Activated T-cell treated with anti-CD3 and anti-CD28 coated beads, Interleukin-2, amount 50 U/mL, for 48 hours (primary cell): ENCODE results near the gene COPZ1.
"Not testable (repeated sequence)": the region's sequence is repeated elsewhere in the genome, so short reads cannot be mapped to it uniquely, and the experiment has no call there.

Experiments used
- DNase-seq, 2 experiments: peaks; one replicate each; pipeline ENCODE4 v3.0.0-alpha.2; 2020

The COPZ1 gene

DNA sequence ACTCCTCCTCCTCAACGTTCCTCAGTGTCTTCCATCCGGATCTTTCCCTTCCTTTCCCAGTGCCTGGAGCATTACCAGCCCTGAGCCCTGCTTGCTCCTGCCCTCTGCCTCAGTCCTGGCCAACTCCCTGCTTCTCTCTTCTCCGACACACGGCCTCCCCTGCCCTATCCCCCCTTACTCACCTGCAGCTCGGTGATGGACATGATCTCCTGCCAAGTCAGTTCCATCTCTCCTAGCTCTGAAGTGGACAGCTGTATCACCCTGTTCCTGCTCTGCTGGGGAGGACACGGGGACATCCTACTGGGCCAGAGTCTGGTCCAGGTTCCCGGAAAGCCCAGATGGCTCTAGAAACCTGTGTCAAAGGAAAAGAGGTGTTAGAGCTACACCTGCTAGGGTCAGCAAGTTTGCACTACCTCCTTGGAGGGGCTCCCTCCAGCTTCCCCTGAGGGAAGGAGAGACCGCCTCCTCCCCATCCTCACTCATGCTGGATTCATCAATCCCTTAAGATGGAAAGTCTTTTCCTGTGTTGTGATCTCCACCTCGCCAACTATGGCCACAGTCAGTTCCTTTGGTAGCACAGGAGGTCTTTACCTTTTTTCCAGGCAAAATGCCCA lies 29.9 kb upstream of the COPZ1 start:
- no peak for DNase-seq

DNA sequence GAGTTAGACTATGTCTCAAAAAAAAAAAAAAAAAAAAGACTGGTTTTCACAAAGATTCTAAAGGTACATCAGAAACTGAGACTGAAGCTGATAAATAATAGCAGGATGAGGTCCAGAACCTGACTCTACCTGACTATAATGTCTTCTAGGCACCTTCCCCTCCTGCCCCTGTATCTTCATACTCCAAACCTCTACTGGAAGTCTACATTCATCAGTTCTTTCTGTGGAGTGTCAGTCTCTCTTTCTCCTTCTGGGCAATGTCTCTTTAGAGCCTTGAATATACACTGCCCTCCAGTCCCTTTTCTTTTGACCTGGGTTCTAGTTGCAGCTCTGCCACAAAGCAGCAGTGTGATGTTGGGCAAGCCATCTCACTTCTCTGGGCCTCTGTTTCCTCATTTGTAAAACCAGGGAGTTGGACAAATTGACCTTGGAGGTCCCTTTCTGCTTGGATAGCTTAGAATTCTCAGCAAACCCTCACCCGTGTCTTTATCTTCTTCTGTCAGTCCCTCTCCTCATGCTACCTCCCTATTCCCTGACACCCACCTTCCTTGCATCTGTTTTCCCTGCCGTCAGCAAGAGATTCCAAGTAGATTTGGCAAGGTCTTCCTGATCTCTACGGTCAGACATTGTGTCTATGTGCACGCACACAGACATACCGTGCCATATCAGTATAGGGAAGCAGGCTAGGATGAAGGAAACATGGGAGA lies 28.4 kb upstream of the COPZ1 start:
- DNase-seq, result no peak

DNA sequence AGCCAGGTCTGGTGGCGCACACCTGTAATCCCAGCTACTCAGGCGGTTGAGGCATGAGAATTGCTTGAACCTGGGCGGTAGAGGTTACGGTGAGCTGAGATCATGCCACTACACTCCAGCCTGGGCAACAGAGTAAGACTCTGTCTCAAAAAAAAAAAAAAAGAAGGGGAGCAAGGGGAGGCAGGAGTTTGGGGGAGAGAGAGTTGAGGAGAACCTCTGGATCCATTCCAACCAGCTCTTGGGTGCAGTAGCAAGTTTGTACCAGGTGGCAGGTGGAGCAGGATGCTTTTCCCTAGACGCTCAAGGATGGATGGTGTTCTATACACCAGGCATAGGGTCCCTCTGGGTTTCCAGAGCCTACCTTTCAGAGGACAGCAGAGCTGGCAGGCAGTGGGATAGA lies 26.0 kb upstream of the COPZ1 start:
- no peak for DNase-seq

DNA sequence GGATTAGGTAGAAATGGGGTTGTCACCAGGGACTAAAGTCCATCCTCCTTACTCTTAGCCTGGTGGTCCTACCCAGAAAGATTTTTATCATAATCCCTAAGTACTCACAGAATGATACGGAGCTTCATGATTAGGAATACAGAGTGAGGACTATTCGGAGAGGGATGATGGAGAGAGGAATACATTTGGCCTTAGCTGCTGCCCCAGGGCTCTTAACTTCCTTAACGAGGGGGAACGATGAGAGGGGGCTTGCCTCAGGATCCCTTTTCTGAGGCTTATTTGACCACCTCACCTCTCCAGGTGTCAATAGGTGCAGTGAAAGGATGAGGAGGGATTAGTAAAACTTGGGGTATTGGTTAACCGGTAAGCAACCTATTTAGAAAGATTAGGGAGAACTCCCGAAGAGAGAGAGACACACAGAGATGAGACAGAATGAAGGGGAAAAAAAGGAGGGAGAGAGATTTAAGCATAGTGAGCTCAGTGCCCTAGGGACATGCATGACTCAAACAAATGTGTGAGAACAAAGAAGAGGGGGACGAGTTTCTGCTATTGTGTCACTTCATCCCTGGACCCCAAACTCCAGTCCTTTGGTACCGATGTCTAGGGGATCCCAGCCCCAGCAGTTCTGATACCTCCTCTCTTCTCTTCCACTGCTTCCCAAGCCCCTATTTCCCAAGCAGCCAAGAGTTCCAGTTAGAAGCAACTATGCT lies 25.3 kb upstream of the COPZ1 start:
- no peak for DNase-seq

DNA sequence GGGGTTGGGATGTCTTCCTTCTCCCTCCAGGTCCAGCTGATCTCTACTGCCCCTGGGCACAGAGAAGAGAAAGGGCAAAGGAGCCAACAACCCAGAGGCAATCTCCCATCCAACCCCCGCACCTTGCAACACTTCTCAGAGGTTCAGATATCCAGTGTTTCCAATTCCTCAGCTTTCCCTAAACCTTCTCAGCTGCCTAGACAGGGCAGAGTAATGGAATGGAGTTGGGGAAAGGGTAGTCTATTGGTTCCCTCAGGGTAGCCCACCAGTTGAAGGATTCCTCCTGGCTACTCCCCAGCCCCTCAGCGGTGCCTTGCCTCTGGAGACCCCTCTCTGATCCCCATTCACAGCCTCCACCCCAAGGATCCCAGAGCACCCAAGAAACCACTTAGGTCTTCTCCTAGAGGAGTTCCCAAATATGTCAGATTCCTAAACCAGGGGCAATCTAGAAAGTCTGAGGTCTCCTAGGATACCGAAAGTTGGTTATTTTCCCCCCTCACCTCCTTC lies 24.7 kb upstream of the COPZ1 start:
- no peak for DNase-seq

DNA sequence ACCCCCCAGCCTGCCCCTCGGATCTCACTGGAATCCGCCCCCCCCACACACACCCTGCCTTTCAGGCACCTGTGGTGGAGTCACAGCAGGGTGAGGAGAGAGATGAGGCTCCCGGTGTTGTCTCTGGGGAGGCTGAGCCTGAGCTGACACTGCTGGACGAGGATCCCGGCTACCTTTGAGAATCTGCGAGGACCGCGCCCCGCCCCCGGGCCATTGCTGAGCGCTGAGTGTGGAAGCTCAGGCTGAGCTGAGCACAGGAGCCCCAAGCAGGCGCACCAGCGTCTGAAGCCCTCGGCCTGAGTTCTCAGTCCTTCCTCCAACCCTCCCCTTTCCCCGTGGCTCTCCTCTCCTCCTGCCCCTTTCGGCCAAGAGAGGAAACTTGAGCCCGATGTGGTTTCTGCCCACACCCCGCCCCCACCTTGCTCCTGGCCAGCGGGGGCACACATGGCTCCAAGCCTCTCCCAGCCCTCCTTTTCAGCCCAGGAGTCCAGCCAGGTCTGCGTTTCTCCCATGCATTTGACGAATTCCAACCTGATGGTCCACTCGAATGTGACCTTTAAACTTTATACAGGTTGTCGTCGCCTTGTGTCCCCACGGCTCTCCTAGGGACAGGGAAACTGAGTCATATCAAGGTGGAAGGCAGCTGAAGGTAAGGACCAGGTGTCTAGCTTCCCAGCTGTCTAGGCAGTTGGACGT lies 24.1 kb upstream of the COPZ1 start, which contains the start of gene NFE2:
Gene NFE2, minus strand, starts transcription at position 284 of the 696 bp plus-strand sequence. CDS start 5,767 bp downstream, outside the sequence.
- peak; percentile 46 to 52 for DNase-seq

DNA sequence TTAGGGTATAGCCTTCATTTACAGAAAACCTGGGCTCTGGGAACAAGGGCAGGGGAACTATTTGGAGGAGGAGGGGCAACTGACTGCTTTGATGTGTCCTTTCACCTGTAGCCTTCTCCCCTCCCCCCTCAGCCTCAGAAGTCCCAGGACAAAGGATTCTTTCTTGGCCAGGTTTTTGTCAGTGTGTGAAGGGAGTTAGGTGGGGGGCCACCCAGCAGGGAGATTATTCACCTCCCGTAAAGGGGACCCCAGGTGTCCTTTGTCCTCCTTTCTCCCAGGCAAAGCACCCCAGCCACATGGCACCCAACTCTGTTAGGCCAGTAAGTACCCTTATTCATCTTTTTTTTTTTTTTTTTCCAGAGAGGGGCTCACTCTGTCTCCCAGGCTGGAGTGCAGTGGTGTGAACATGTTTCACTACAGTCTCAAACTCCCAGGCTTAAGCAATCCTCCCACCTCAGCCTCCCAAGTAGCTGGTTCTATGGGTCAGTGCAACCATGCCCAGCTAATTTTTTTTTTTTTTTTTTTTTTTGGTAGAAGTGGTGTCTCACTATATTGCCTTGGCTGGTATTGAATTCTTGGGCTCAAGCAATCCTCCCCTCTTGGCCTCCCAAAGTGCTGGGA lies 23.4 kb upstream of the COPZ1 start:
- no peak for DNase-seq

DNA sequence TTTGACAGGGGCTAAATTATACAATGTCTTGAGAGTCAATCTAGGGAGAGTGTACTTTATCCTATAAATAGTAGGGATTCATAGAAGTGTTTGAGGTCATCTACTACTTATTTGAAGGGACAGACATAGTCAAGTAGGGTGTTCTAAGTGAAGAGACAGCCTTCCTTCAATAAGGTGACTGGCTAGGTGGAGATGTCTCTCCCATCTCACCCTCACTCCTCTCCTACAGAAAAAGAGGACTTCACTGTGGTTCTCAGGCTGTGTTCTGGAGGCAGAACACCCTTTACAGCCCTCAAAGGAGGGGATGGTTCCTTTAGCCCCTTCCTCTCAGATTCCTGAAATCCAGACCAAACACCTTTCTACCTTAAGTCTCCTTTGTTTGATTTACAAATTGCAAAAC lies 21.3 kb upstream of the COPZ1 start:
- no peak for DNase-seq

DNA sequence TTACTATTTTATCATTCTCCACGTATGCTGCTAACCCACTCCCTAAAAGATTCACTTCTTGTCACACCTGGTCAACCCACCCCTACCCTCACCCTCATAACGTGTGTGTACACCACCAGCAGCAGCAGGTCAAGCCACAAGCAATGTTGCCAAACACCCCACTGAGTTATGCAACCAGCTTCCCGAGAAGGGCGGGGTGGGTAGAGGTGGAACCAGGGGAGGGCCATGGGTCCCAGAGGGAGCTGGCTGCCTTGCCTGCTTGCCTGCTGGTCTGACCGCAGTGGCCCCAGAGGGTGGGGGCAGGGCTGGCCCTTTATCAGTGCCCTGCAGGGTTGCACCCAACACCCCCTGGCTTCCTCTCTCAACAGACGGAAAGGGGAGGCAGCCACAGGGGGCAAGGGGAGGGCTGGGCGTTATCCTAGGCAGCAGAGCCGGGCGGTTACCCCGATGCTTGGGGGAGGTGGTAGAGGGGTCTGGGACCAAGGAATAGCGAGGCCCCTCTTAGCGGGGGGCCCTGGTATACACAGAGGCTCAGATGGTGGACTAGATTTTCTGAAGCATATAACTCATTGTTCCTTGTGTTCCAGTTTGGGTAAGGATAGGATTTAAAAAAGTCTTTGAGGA lies 20.6 kb upstream of the COPZ1 start:
- no peak for DNase-seq

DNA sequence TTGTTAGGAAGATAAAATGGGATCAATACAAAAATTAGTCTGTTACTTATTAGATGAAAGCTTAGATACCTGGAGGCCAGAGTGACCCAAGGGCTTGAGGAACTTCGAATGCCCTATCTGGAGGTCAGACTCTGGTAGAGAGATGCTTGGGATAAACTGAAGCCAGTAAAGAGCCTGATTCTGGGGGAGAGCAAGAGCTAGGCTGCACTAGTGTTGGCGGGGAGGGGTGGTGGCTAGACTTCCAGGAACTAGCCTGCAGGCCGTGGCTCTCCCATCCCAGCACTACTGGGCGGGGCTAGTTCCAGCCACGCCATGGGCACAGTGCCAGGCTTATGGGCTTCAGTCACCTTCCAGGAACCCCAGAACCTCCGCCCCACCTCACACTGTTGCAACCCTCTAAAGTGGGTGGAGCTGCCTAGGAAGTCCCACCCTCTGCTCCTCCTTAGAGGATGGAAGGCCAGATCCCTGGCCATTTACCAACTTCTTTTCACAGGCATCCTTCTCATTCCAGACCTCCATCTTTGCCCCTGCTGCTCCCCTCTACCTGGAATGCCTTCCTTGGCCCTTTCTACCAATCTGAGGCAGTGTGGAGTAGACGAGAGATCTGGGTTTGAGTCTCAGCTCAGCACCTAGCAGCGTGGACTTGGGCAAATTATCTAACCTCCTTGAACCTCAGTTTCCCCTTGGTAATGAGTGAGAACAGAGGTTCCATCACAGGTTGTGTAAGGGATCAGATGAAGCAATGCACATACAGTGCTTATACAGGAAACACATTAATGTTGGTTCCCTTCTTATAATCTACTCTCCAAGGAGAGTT lies 17.8 kb upstream of the COPZ1 start:
- peak; percentile 40 to 55 for DNase-seq

DNA sequence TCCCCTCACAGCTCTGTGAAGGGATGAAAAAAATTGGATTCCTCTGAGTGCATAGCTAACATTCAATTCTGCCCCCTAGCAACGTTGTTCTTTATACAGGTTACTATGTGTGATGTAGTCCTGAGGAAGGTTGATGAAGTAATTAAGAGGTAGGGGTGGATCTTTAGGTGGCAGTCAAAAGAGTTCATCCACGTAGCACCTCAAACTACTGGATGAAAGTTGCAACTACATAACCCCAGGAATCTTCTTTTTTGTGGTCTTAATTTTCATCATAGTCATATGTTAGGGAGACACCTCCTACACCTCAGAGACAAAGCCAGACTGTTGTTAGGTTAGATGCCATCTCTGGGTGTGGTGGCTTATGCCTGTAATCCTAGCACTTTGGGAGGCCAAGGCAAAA lies 13.9 kb upstream of the COPZ1 start:
- DNase-seq, result no peak

DNA sequence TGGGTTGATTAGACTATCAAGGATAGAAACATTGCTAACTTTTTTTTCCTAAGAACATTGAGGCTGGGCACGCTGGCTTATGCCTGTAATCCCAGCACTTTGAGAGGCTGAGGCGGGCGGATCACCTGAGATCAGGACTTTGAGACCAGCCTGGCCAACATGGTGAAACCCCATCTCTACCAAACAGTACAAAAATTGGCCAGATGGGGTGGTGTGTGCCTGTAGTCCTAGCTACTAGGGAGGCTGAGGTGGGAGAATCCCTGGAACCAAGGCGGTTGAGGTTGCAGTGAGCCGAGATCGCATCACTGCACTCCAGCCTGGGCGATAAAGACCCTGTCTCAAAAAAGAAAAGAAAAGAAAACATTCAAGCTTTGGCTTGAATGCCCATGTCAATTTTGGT lies 12.6 kb upstream of the COPZ1 start:
- not testable (repeated sequence) for DNase-seq

DNA sequence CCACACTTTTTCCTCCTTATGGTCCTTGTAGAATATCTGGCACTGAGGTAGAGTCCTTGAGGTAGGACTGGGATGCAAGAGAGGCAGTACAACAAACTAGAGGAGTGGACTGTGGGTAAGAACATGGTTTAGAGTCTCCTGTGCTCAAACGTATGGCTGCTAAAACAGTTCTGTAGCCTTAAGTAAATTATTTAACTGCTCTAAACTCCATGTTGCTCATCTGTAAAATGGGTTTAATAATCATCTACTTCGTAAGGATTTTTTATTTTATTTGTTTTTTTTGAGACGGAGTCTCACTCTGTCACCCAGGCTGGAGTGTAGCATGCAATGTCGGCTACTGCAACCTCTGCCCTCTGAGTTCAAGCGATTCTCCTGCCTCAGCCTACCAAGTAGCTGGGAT lies 3.6 kb upstream of the COPZ1 start:
- DNase-seq, result no peak

DNA sequence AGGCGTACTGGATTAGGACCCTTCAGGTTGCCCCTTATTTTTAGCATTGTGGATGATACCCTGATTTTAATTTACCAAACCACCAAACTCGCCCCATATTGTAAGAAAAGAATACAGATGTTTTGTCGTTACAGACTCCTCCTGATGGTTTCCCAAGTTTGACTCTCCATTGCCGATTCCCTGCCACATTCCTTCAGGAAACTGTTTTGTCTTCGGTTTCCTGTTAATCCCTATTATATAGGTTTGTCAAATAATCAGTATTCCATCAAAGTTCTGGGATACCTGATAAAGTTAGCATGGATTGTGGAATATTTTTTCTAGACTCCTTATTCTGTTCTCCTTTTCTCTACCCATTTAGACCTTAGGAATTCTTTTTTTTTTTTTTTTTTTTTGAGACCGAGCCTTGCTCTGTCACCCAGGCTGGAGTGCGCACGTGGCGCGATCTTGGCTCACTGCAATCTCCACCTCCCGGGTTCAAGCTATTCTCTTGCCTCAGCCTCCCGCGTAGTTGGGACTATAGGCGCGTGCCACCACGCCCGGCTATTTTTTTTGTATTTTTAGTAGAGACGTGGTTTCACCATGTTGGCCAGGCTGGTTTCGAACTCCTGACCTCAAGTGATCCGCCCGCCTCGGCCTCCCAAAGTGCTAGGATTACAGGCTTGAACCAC lies 645 bp downstream of the COPZ1 start:
- DNase-seq, result not testable (repeated sequence)

DNA sequence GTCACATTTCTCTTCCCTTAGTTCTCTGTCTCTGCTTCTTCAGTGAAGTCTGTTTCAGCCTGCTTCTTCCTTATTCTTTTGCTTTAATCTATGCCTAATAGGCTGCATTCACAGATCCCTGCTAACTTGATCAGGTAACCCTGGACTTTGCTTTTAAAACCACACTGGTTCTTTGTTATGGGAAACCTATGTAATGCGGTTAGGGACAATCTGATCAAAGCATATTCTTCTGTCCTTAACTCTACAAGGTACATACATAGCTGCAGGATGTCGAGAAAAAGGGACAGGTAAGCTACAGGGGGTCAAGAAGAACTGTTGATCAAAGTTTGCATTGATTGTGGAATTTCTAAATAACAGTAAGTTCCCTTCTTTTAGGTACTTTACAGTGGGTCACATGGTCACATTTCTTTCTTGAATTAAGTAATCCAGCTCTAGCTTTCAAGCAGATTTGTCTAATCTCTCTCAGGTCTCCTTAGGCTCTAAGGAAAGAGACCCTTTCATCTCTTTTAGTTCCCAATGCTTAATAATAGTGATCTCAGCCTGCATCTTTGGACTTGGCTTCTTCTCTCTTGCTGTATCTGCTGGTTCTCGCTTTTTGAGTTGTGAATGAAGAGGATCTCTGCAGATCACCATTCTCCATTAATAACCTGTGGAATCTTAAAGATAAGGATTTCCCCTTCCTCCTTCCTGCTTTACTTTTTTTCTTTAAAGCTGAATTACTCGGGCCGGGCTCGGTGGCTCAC lies 3.8 kb downstream of the COPZ1 start:
- DNase-seq, result no peak

DNA sequence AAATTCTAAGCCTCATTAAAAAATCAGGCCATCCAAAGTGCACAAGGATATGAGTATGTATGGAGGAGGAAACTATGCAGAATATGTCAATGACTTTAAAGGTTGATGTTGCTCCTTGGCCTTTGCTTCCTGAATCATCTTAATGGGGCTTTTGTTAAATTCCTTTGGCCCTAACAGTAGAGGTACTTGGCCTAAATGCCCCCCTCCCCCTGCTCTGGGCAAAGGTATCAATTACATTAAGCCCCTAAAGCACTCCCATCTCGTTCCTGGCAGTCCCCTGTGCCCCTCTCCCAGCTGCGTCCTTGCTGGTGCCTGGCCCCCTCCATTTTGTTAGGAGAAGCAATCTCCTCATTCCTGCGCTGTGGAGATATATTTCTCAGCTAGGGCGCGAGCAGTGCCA lies 4.8 kb downstream of the COPZ1 start:
- DNase-seq, result no peak

DNA sequence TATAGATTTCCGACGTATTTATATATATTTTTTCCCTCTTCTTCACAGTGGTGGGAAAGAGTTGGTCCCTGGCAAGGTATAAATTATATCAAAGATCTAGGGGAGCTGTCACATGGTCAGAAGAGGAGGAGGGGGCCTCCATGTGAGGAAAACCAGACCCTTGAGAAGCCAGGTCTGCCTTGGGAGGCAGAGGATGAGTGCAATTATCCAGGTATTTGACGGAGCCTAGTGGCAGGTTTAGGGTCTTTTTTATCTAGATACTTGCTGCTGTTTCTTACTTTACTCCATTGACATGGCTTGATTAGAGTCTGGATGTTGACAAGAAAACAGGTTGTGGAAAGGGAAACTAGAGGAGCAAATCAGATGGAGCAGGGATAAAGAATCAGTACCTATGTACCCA lies 5.5 kb downstream of the COPZ1 start:
- DNase-seq, result no peak

DNA sequence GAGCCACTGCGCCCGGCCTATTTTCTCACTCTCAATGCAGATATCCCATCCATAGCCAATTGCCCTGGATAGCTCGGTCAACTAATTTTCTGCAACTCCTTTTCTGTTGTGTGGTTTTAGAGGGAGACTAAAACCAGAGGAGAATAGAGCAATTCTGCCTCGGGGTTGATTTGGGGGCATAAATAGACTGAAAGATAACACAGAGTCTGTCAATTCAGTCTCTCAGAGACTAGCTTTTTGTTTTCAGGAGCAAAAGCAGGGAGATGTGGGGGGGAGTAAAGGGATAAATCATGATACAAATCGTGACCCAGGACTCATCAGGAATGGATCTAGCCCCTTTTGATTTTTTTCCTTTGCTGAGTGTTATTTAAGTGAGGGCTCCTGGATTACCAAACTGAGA lies 6.5 kb downstream of the COPZ1 start:
- no peak for DNase-seq

DNA sequence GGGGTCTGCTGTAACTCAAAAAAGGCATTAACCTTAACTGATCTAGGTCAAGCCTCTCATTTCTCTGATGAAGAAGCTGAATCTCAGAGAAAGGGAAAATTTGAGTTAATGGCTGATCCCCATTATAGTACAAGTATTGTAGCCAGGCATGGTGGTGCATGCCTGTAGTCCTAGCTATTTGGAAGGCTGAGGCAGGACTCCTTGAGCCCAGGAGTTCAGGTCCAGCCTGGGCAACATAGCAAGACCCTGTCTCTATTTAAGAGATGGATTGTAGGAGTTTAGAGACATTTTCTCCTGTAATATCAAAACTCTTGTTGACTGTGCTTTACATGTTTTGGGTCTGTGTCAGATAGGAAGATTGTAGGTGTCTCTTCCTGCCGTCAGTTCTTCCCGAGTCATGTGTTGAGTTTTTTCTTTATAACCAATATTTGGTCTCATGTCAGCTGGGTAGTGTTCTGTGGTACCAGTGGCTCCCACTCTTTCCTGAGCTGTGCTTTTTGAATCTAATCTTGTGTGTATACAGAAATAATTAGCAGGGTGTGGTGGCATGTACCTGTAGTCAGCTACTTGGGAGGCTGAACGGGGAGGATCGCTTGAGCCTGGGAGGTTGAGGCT lies 8.6 kb downstream of the COPZ1 start:
- no peak for DNase-seq
